ENCODE data around the gene TSPO. TPM values are rescaled to one million over a fixed set of nuclear protein-coding genes. Genes with fewer than 3 reads are reported as not detected.

TSPO gene
- total and polyA plus RNA-seq, 2 experiments from 2014 or later: 61.8 to 138 TPM

- Histone ChIP-seq H3K79me2 (no peaks in the 10 kb centered on the region), H3K27me3 (no peaks in the 10 kb centered on the region), H3K9me2 (replicated peaks; ENCODE audit: insufficient read depth) (no peaks in the 10 kb centered on the region), H4K20me1 (ENCODE audit: insufficient read depth, poor library complexity, severe bottlenecking) (no peaks in the 10 kb centered on the region), H3K36me3 (replicated peaks; ENCODE audit: insufficient read depth, low read depth) (no peaks in the 10 kb centered on the region), H3K4me1 (ENCODE audit: insufficient read depth) (no peaks in the 10 kb centered on the region), H3K27ac (no peak overlapping the region), H3K4me3 (no peak overlapping the region), H2AFZ (no peak overlapping the region), H3K4me2 (no peak overlapping the region), H3K9me3 (ENCODE audit: low read depth) (no peaks in the 10 kb centered on the region)
- DNase-seq (ENCODE audit: low spot score): no peak
- WGBS (ENCODE audit: low lambda C conversion rate, missing lambda C conversion rate): 96% methylated on average over 19 of the region's 19 CpGs
- TF ChIP-seq EZH2phosphoT487 (IDR thresholded peaks at IDR 0.05; ENCODE audit: low read depth, severe bottlenecking, unreplicated experiment): no peak
- TF ChIP-seq, protein P1, sequence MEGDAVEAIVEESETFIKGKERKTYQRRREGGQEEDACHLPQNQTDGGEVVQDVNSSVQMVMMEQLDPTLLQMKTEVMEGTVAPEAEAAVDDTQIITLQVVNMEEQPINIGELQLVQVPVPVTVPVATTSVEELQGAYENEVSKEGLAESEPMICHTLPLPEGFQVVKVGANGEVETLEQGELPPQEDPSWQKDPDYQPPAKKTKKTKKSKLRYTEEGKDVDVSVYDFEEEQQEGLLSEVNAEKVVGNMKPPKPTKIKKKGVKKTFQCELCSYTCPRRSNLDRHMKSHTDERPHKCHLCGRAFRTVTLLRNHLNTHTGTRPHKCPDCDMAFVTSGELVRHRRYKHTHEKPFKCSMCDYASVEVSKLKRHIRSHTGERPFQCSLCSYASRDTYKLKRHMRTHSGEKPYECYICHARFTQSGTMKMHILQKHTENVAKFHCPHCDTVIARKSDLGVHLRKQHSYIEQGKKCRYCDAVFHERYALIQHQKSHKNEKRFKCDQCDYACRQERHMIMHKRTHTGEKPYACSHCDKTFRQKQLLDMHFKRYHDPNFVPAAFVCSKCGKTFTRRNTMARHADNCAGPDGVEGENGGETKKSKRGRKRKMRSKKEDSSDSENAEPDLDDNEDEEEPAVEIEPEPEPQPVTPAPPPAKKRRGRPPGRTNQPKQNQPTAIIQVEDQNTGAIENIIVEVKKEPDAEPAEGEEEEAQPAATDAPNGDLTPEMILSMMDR (IDR thresholded peaks at IDR 0.05; ENCODE audit: poor library complexity): no peak
- no peak for TF ChIP-seq EZH2 (IDR thresholded peaks at IDR 0.05; ENCODE audit: borderline replicate concordance)
These were observed 15.7 kb downstream of the TSPO start for GRCh38 chr22:43167001-43167589.

DNA sequence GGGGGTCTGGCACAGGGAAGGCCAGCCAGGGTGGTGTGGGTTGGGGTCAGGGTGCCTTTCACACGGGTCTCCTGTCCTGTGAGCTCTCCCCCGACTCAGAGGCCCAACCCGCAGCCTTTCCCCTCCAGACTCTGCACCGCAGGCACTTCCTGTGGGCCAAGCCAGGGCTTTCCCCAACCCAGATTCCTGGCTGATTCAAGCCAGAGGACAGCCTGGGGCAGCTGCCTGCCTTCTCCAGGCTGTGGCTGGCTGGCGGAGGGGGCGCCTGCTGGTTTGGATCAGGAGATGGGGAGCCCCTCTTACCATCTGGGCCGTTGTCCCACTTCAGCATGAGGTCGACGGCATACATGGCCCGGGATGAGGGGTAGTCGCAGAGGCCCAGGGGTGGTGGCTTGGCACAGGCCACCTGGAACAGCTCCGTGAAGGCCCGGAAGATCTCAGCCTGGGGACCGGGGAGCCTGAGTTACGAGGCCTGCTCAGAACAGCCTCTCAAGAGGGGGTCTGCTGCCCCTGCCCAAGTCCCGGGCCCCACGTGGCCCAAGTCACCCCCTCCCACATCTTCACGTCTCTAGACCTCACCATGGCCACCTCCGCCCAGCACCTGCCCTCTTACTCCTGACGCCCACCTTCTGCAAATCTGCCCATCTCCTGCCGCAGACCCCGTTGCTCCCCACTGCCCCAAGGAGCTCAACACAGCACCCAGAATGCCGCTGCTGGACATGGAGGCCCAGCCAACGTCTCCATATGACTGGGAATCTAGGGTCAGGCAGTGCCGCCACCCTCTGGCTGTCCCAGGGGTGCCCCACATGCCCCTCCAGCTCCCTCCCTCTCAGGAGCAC is 17.3 kb downstream of the TSPO start:
- Histone ChIP-seq H3K36me3 (replicated peaks; ENCODE audit: insufficient read depth, low read depth) (no peaks in the 10 kb centered on the region), H3K79me2 (no peaks in the 10 kb centered on the region), H4K20me1 (ENCODE audit: insufficient read depth, poor library complexity, severe bottlenecking) (no peaks in the 10 kb centered on the region), H3K27me3 (no peaks in the 10 kb centered on the region), H3K9me2 (replicated peaks; ENCODE audit: insufficient read depth) (no peaks in the 10 kb centered on the region), H3K4me3 (no peak overlapping the region), H3K4me1 (ENCODE audit: insufficient read depth) (no peaks in the 10 kb centered on the region), H3K4me2 (no peak overlapping the region), H3K27ac (no peak overlapping the region), H3K9me3 (ENCODE audit: low read depth) (no peaks in the 10 kb centered on the region), H2AFZ (no peak overlapping the region)
- TF ChIP-seq, protein P1 (IDR thresholded peaks at IDR 0.05; ENCODE audit: poor library complexity): no peak
- TF ChIP-seq EZH2 (IDR thresholded peaks at IDR 0.05; ENCODE audit: borderline replicate concordance): no peak
- no peak for TF ChIP-seq EZH2phosphoT487 (IDR thresholded peaks at IDR 0.05; ENCODE audit: low read depth, severe bottlenecking, unreplicated experiment)
- DNase-seq (ENCODE audit: low spot score): no peak
- 95% methylated on average over 22 of the region's 25 CpGs for WGBS (ENCODE audit: low lambda C conversion rate, missing lambda C conversion rate)

DNA sequence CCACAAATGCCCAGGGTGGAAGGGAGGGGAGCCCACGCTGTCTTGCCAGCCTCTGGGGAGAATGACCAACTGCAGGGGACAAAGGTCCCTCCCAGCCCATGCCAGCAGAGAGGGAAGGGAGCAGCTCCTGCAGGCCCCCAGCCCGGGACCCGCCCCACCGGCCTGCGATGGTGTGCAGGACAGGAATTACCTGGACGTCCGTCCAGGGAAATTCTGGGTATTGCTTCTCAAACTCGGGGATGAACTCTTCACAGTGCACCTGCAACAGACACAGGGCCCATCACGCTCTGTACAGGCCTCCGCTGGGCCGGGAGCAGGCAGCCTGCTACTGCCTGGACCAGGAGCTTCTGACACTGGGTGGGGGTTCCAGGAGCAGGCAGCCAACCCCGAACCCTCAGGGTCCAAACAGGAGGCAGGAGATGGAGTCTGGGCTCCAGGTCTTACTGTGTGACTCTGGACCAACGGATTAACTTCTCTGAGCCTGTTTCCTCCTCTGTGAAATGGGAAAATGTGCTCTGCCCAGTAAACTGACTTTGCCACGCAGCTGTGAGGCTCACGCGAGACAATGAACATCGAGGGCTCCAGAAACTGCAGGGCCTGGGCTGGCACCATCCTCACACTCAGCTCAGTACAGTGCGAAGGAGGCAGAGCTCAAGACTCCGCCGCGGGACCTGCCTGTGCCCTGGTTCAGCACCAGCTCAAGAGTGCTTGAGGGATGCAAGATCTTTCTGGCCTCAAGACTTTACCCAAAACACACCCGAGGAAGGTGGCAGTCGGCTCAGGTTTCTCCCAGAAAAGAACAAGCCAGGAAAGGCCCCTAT is 18.2 kb downstream of the TSPO start:
- Histone ChIP-seq H2AFZ (no peak overlapping the region), H4K20me1 (ENCODE audit: insufficient read depth, poor library complexity, severe bottlenecking) (no peaks in the 10 kb centered on the region), H3K36me3 (replicated peaks; ENCODE audit: insufficient read depth, low read depth) (no peaks in the 10 kb centered on the region), H3K79me2 (no peaks in the 10 kb centered on the region), H3K27me3 (no peaks in the 10 kb centered on the region), H3K9me3 (ENCODE audit: low read depth) (no peaks in the 10 kb centered on the region), H3K9me2 (replicated peaks; ENCODE audit: insufficient read depth) (no peaks in the 10 kb centered on the region), H3K4me3 (no peak overlapping the region), H3K27ac (no peak overlapping the region), H3K4me1 (ENCODE audit: insufficient read depth) (no peaks in the 10 kb centered on the region), H3K4me2 (no peak overlapping the region)
- TF ChIP-seq EZH2phosphoT487 (IDR thresholded peaks at IDR 0.05; ENCODE audit: low read depth, severe bottlenecking, unreplicated experiment) (no peak), EZH2 (IDR thresholded peaks at IDR 0.05; ENCODE audit: borderline replicate concordance) (no peak)
- TF ChIP-seq, protein P1 (IDR thresholded peaks at IDR 0.05; ENCODE audit: poor library complexity): no peak
- 94% methylated on average over 22 of the region's 23 CpGs for WGBS (ENCODE audit: low lambda C conversion rate, missing lambda C conversion rate)
- no peak for DNase-seq (ENCODE audit: low spot score)
